Measurements from ENCODE around the gene CEP112. TPM values are rescaled to one million over a fixed set of nuclear protein-coding genes. Genes with fewer than 3 reads are reported as not detected.
"Not testable (repeated sequence)": the region's sequence is repeated elsewhere in the genome, so short reads cannot be mapped to it uniquely, and the experiment has no call there.

Gene CEP112
- polyA plus RNA-seq, 1 donor, result 4.4 TPM

- H3K4me3 ChIP-seq (ENCODE audit: low read length), result no peak overlapping the region
- DNase-seq, result no peak
These were observed 374.0 kb downstream of the CEP112 start for GRCh38 chr17:65817951-65818350.

DNA sequence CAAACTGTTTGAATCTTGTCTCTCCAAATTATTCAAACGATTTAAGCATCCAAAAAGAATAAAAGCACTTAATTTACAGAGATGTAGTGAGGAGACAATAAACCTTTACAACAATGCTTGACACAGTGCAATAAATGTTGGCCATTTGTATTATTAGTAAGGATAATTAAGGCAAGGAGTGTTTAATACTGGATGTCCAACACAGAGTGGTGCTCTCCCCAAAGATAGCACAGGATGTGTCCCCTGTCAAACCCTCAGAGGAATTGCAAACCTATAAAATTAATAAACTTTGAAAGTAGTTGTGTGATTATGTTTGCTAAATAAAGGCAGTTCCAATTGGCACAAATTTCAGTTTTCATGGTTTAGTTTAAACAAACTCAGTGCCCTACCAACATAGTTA lies 377.5 kb downstream of the CEP112 start:
- H3K4me1 ChIP-seq (ENCODE audit: control insufficient read depth, insufficient read depth, low read length), result no peaks in the 10 kb centered on the region
- H3K4me3 ChIP-seq (ENCODE audit: low read length), result no peak overlapping the region
- no peak overlapping the region for H3K27ac ChIP-seq (ENCODE audit: low read length)
- no peaks in the 10 kb centered on the region for H3K9me3 ChIP-seq (ENCODE audit: control insufficient read depth, low read depth, low read length)
- no peak for DNase-seq
- no peaks in the 10 kb centered on the region for H3K27me3 ChIP-seq (ENCODE audit: control insufficient read depth, insufficient read depth, low read length)
- H3K36me3 ChIP-seq (ENCODE audit: control insufficient read depth, insufficient read depth, low read length), result no peaks in the 10 kb centered on the region
- 100% methylated on average over 1 of the region's 1 CpG for WGBS (ENCODE audit: insufficient coverage, low lambda C conversion rate)

More at GRCh38 chr17:65817951-65818350, 374.0 kb downstream of the CEP112 start:
- no peaks in the 10 kb centered on the region for H3K4me1 ChIP-seq (ENCODE audit: control insufficient read depth, insufficient read depth, low read length)
- no peaks in the 10 kb centered on the region for H3K9me3 ChIP-seq (ENCODE audit: control insufficient read depth, low read depth, low read length)
- WGBS (ENCODE audit: insufficient coverage, low lambda C conversion rate), result 100% methylated on average over 3 of the region's 4 CpGs
- H3K27ac ChIP-seq (ENCODE audit: low read length), result no peak overlapping the region
- no peaks in the 10 kb centered on the region for H3K27me3 ChIP-seq (ENCODE audit: control insufficient read depth, insufficient read depth, low read length)
- H3K36me3 ChIP-seq (ENCODE audit: control insufficient read depth, insufficient read depth, low read length), result no peaks in the 10 kb centered on the region

- DNase-seq, result no peak
- no peaks in the 10 kb centered on the region for H3K9me3 ChIP-seq (ENCODE audit: control insufficient read depth, low read depth, low read length)
- no peaks in the 10 kb centered on the region for H3K4me1 ChIP-seq (ENCODE audit: control insufficient read depth, insufficient read depth, low read length)
- H3K36me3 ChIP-seq (ENCODE audit: control insufficient read depth, insufficient read depth, low read length), result no peaks in the 10 kb centered on the region
- H3K4me3 ChIP-seq (ENCODE audit: low read length), result no peak overlapping the region
- WGBS (ENCODE audit: insufficient coverage, low lambda C conversion rate), result no CpG with 5 or more reads among the region's 3 CpGs
- no peaks in the 10 kb centered on the region for H3K27me3 ChIP-seq (ENCODE audit: control insufficient read depth, insufficient read depth, low read length)
- H3K27ac ChIP-seq (ENCODE audit: low read length), result no peak overlapping the region
These were observed 378.6 kb downstream of the CEP112 start for GRCh38 chr17:65813306-65813705.

- no peaks in the 10 kb centered on the region for H3K27me3 ChIP-seq (ENCODE audit: control insufficient read depth, insufficient read depth, low read length)
- H3K27ac ChIP-seq (ENCODE audit: low read length), result no peak overlapping the region
- WGBS (ENCODE audit: insufficient coverage, low lambda C conversion rate), result 46% methylated on average over 2 of the region's 3 CpGs
These were observed 380.9 kb downstream of the CEP112 start for GRCh38 chr17:65811043-65811442.

DNA sequence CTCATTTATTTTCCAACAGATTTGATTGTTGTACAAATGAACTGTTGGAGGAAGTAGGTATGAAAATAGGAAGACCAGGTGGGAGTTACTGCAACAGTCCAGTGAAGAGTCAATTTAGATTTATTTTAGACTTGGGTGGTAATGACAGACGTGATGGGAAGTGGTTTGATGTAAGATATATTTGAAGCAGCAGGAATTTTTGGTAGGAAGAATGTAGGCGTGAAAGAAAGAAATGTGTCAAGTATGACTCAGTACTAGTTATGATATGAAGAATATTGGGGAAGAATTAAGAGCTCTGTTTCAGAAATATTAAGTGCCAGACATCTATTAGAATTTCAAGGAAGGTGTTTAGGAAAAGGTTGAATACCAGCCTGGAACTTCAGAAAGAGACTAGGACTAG lies 382.6 kb downstream of the CEP112 start:
- no peaks in the 10 kb centered on the region for H3K9me3 ChIP-seq (ENCODE audit: control insufficient read depth, low read depth, low read length)
- H3K4me1 ChIP-seq (ENCODE audit: control insufficient read depth, insufficient read depth, low read length), result no peaks in the 10 kb centered on the region
- no peak overlapping the region for H3K27ac ChIP-seq (ENCODE audit: low read length)
- no peak for DNase-seq
- WGBS (ENCODE audit: insufficient coverage, low lambda C conversion rate), result 100% methylated on average over 2 of the region's 2 CpGs
- H3K36me3 ChIP-seq (ENCODE audit: control insufficient read depth, insufficient read depth, low read length), result no peaks in the 10 kb centered on the region
- no peak overlapping the region for H3K4me3 ChIP-seq (ENCODE audit: low read length)
- no peaks in the 10 kb centered on the region for H3K27me3 ChIP-seq (ENCODE audit: control insufficient read depth, insufficient read depth, low read length)

More at GRCh38 chr17:65811043-65811442, 380.9 kb downstream of the CEP112 start:
- Histone ChIP-seq H3K9me3 (ENCODE audit: control insufficient read depth, low read depth, low read length) (no peaks in the 10 kb centered on the region), H3K4me3 (ENCODE audit: low read length) (no peak overlapping the region), H3K4me1 (ENCODE audit: control insufficient read depth, insufficient read depth, low read length) (no peaks in the 10 kb centered on the region), H3K36me3 (ENCODE audit: control insufficient read depth, insufficient read depth, low read length) (no peaks in the 10 kb centered on the region)
- DNase-seq, result no peak

DNA sequence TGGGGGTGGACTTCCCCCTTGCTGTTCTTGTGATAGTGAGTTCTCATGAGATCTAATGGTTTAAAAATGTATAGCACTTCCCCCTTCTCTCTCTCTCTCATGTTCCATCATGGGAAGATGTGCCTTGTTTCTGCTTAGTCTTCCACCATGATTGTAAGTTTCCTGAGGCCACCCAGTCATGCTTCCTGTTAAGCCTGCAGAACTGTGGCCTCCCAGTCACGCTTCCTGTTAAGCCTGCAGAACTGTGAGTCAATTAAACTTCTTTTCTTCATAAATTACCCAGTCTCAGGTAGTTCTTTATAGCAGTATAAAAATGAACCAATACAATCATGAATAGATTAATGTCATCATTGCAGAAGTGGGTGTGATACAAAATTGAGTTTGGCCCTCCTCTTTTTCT lies 383.4 kb downstream of the CEP112 start:
- H3K9me3 ChIP-seq (ENCODE audit: control insufficient read depth, low read depth, low read length); H3K4me3 ChIP-seq (ENCODE audit: low read length); H3K4me1 ChIP-seq (ENCODE audit: control insufficient read depth, insufficient read depth, low read length); H3K27ac ChIP-seq (ENCODE audit: low read length); H3K36me3 ChIP-seq (ENCODE audit: control insufficient read depth, insufficient read depth, low read length); DNase-seq; H3K27me3 ChIP-seq (ENCODE audit: control insufficient read depth, insufficient read depth, low read length): not testable (repeated sequence)
- 100% methylated on average over 1 of the region's 1 CpG for WGBS (ENCODE audit: insufficient coverage, low lambda C conversion rate)

DNA sequence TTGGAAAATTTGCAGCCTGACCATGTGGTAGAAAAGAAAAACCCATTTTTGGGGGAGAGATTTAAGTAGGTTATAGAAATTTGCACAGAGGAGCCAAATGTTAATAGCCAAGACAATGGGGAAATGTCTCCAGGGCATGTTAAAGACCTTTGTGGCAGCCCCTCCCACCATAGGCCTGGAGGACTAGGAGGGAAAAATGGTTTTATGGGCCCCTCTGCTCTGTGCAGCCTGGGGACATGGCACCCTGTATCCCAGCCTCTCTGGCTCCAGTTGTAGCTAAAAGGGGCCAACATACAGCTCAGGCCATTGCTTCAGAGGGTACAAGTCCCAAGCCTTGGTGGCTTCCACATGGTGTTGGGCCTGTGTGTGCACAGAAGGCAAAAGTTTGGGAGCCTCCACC lies 384.6 kb downstream of the CEP112 start:
- H3K36me3 ChIP-seq (ENCODE audit: control insufficient read depth, insufficient read depth, low read length), result no peaks in the 10 kb centered on the region
- H3K27me3 ChIP-seq (ENCODE audit: control insufficient read depth, insufficient read depth, low read length), result no peaks in the 10 kb centered on the region
- H3K4me3 ChIP-seq (ENCODE audit: low read length), result no peak overlapping the region
- no peak overlapping the region for H3K27ac ChIP-seq (ENCODE audit: low read length)
- no peak for DNase-seq
- no peaks in the 10 kb centered on the region for H3K4me1 ChIP-seq (ENCODE audit: control insufficient read depth, insufficient read depth, low read length)
- H3K9me3 ChIP-seq (ENCODE audit: control insufficient read depth, low read depth, low read length), result no peaks in the 10 kb centered on the region

DNA sequence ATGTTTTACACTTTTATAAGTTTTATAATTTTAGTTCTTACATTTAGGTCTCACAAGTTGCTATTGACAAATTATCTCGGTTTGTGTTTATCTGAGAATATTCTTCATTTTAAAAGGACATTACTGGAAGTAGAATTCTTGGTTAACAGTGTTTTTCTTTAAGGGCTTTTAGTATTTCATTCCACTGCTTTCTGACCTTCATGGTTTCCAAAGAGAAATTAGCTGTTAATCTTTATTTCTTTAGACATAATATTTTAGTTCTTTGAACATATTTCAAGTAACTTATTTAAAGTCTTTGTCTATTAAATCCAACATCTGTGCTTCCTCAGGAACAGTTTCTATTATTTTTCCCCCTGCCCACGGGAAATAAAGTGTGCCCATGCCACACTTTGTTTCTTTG lies 390.4 kb downstream of the CEP112 start:
- Histone ChIP-seq H3K27ac (ENCODE audit: low read length) (no peak overlapping the region), H3K9me3 (ENCODE audit: control insufficient read depth, low read depth, low read length) (no peaks in the 10 kb centered on the region), H3K4me1 (ENCODE audit: control insufficient read depth, insufficient read depth, low read length) (no peaks in the 10 kb centered on the region), H3K36me3 (ENCODE audit: control insufficient read depth, insufficient read depth, low read length) (no peaks in the 10 kb centered on the region), H3K4me3 (ENCODE audit: low read length) (no peak overlapping the region), H3K27me3 (ENCODE audit: control insufficient read depth, insufficient read depth, low read length) (no peaks in the 10 kb centered on the region)
- 100% methylated on average over 2 of the region's 2 CpGs for WGBS (ENCODE audit: insufficient coverage, low lambda C conversion rate)
- no peak for DNase-seq

- 100% methylated on average over 1 of the region's 1 CpG for WGBS (ENCODE audit: insufficient coverage, low lambda C conversion rate)
- DNase-seq, result no peak
- Histone ChIP-seq H3K4me1 (ENCODE audit: control insufficient read depth, insufficient read depth, low read length) (no peaks in the 10 kb centered on the region), H3K36me3 (ENCODE audit: control insufficient read depth, insufficient read depth, low read length) (no peaks in the 10 kb centered on the region), H3K27me3 (ENCODE audit: control insufficient read depth, insufficient read depth, low read length) (no peaks in the 10 kb centered on the region), H3K27ac (ENCODE audit: low read length) (no peak overlapping the region), H3K4me3 (ENCODE audit: low read length) (no peak overlapping the region), H3K9me3 (ENCODE audit: control insufficient read depth, low read depth, low read length) (no peaks in the 10 kb centered on the region)
These were observed 391.3 kb downstream of the CEP112 start for GRCh38 chr17:65800655-65801054.

DNA sequence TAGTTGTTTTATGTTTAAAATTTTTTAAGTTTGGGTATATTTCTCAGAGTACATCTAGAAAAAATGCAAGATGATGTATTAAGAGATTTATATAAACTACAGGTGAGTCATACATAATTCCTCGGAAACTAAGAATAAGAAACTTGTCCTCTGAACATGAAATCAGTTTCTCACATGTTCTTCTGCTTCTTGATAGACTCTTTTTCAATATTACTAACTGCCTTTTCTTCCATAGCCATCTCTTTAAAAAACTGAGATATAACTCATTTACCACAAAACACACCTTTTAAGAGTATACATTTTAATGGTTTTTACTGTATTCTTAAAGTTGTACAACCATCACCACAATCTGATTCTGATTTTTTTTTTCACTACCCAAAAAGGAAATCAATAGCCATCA lies 392.1 kb downstream of the CEP112 start:
- no peak for DNase-seq
- H3K4me3 ChIP-seq (ENCODE audit: low read length), result no peak overlapping the region
- H3K9me3 ChIP-seq (ENCODE audit: control insufficient read depth, low read depth, low read length), result no peaks in the 10 kb centered on the region
- H3K4me1 ChIP-seq (ENCODE audit: control insufficient read depth, insufficient read depth, low read length), result no peaks in the 10 kb centered on the region
- 100% methylated on average over 1 of the region's 1 CpG for WGBS (ENCODE audit: insufficient coverage, low lambda C conversion rate)
- no peaks in the 10 kb centered on the region for H3K36me3 ChIP-seq (ENCODE audit: control insufficient read depth, insufficient read depth, low read length)
- H3K27me3 ChIP-seq (ENCODE audit: control insufficient read depth, insufficient read depth, low read length), result no peaks in the 10 kb centered on the region
- no peak overlapping the region for H3K27ac ChIP-seq (ENCODE audit: low read length)

- H3K27ac ChIP-seq (ENCODE audit: low read length), result no peak overlapping the region
- no peaks in the 10 kb centered on the region for H3K27me3 ChIP-seq (ENCODE audit: control insufficient read depth, insufficient read depth, low read length)
- no peaks in the 10 kb centered on the region for H3K36me3 ChIP-seq (ENCODE audit: control insufficient read depth, insufficient read depth, low read length)
- no peaks in the 10 kb centered on the region for H3K4me1 ChIP-seq (ENCODE audit: control insufficient read depth, insufficient read depth, low read length)
- no CpG with 5 or more reads among the region's 1 CpG for WGBS (ENCODE audit: insufficient coverage, low lambda C conversion rate)
- H3K4me3 ChIP-seq (ENCODE audit: low read length), result no peak overlapping the region
- no peak for DNase-seq
- H3K9me3 ChIP-seq (ENCODE audit: control insufficient read depth, low read depth, low read length), result no peaks in the 10 kb centered on the region
These were observed 392.5 kb downstream of the CEP112 start for GRCh38 chr17:65799454-65799853.
